Naive thymus-derived CD8-positive, alpha-beta T cell (primary cell): ENCODE data around the gene NEK9. TPM values are rescaled to one million over a fixed set of nuclear protein-coding genes. Genes with fewer than 3 reads are reported as not detected.

Experiments
- ATAC-seq, 2 donors: fragments of 150-1000 bp; cut with Tn5 transposase in 1 of 2; sonication (Bioruptor Pico), chemical (Tn5 transposase) in 1 of 2; 1 replicate in 1 of 2; 2 replicates in 1 of 2; pipeline ENCODE4 v1.10.0; 2021; ENCODE audit warnings: mild to moderate bottlenecking in 2 of 2, moderate library complexity in 2 of 2
- POLR2A ChIA-PET: fragments of 350-600 bp; sonication (Branson Sonifier 250); formaldehyde crosslinking; loops from one replicate; lab custom pipeline; 2021; ENCODE audit warnings: antibody characterized with exemption; lab: Charles Lee
- DNase-seq, 10 donors: peaks; one replicate each; pipeline versions ENCODE4 v3.0.0 to v3.0.0-alpha.2; 2020 to 2022
- H3K27ac Mint-ChIP-seq, 10 donors: one replicate each; pipeline ENCODE4 v1.8.0; 2020 to 2022; ENCODE audit warnings: mild to moderate bottlenecking in 10 of 10, mixed read lengths in 10 of 10, moderate library complexity in 4 of 10, inconsistent platforms in 1 of 10
- H3K27me3 Mint-ChIP-seq, 5 donors: one replicate each; pipeline ENCODE4 v1.8.0; 2021 to 2022; ENCODE audit warnings: mixed read lengths in 5 of 5
- H3K36me3 Mint-ChIP-seq, 3 donors: one replicate each; pipeline ENCODE4 v1.8.0; 2020 to 2022; ENCODE audit warnings: mixed read lengths in 3 of 3, mild to moderate bottlenecking in 2 of 3, inconsistent platforms in 1 of 3
- H3K4me1 Mint-ChIP-seq, 4 donors: one replicate each; pipeline ENCODE4 v1.8.0; 2021 to 2022; ENCODE audit warnings: mixed read lengths in 4 of 4
- H3K4me3 Mint-ChIP-seq, 10 donors: one replicate each; pipeline ENCODE4 v1.8.0; 2020 to 2022; ENCODE audit warnings: mild to moderate bottlenecking in 10 of 10, mixed read lengths in 10 of 10, moderate library complexity in 6 of 10, inconsistent platforms in 1 of 10
- H3K9me3 Mint-ChIP-seq, 9 donors: one replicate each; pipeline ENCODE4 v1.8.0; 2020 to 2022; ENCODE audit warnings: mixed read lengths in 9 of 9, mild to moderate bottlenecking in 3 of 9, inconsistent platforms in 1 of 9, moderate library complexity in 1 of 9
- polyA plus RNA-seq, 3 donors: library from polyadenylated mRNA; unstranded; fragments of 300-500 nt; fragmentation: Illumina TruSeq; gene quantifications; one replicate each; pipeline ENCODE4 v1.2.3, GENCODE V29; 2021
- total RNA-seq, 8 experiments: library from RNA in 2 of 8; stranded (reverse) in 2 of 8; gene quantifications; one replicate each; pipeline ENCODE4 v1.2.3 and lab custom pipeline; 2021 to 2026

Gene NEK9
- 100 to 1,000 TPM; 134 to 137 TPM for total RNA-seq
- 10 to 100 TPM; 18.5 to 19.8 (median 19.0) TPM for polyA plus RNA-seq
- 77.0 to 176 (median 127) reads per million in 6 experiments for total RNA-seq (lab: John Stamatoyannopoulos, UW)

DNA sequence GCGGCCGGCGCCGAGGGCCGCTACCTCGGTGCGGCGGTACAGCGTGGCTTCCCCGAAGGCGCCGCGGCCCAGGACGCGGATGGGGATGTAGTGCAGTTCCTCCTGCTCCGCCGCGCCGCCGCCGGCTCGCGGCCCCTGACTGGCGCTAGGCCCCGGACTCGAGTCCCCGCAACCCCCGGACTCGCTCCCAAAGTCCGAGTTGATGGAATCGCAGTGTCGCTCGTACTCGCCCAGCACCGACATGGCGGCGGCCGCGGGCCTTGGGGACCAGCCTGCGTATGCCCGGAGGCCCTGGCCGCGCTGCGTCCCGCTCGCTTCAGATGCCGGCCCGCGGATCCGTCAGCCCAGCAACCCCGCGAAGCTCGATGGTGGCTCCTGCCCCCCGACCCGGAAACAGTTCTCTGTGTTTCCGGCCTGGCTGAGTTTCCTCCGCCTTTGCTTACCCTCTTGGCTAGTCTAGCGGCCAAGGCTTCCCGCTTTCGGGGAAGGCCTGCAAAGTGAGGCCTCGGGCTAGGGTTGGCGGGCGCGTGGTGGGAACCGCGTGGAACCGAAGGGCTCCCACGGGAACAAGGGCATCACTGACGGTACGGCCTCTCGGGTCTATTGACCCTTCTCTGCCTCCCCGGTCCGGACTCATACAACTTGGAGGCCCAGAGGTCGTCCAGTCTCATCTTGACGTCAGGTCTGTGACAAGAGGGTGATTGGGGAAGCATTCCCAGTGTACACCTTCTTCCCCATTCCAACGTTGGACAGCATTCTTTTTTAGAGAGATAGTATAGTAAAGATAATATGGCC lies at the start of gene NEK9:
Gene NEK9 (minus strand): TSS at position 370 of the 795 bp plus-strand sequence. CDS start 127 bp downstream, at position 243.
- POLR2A ChIA-PET: interaction anchor here (0.6 to 3.0 kb wide), 23 partner anchors 10 to 394 kb away, joined by 3 to 16 read pairs (median 3); partner anchors contain the start of genes EIF2B2 and TMED10
- Mint-ChIP-seq H3K27ac (peak within 1 kb of the TSS; percentile 95 to 99 (median 98)), H3K4me3 (peak within 1 kb of the TSS; percentile 80 to 98 (median 96)), H3K4me1 (peaks cover 28 to 50% (median 43%) of the 10 kb centered on the region in 4 donors), H3K36me3 (peaks cover 0 to 17% (median 2%) of the 10 kb centered on the region in 3 donors), H3K9me3 (no peaks in the 10 kb centered on the region), H3K27me3 (no peaks in the 10 kb centered on the region)
- DNase-seq (peak; percentile 77 to 95 (median 88)), ATAC-seq (peak; percentile 88 to 91)

GRCh38 chr14:75176142-75176820 lies 49.4 kb upstream of the NEK9 start, which contains the start of gene TMED10:
TSS of gene TMED10 (minus strand) at chr14:75176612. CDS start at chr14:75176579, 33 bp downstream.
- peaks cover 11 to 59% (median 48%) of the 10 kb centered on the region in 4 donors for H3K4me1 Mint-ChIP-seq
- H3K4me3 Mint-ChIP-seq: peak within 1 kb of the TSS; percentile 86 to 98 (median 93)
- DNase-seq (peak; percentile 84 to 99 (median 90)), ATAC-seq (peak; percentile 76 to 77)
- H3K27ac Mint-ChIP-seq: peak within 1 kb of the TSS; percentile 94 to 99 (median 97)
- no peaks in the 10 kb centered on the region for H3K9me3 Mint-ChIP-seq
- H3K36me3 Mint-ChIP-seq: peaks cover 0 to 10% (median 0%) of the 10 kb centered on the region in 3 donors
- POLR2A ChIA-PET: interaction anchor here (0.6 to 2.0 kb wide), 13 partner anchors 24 to 484 kb away, joined by 3 to 16 read pairs (median 4); partner anchors contain the start of genes ERG28 and NEK9
- H3K27me3 Mint-ChIP-seq: no peaks in the 10 kb centered on the region

DNA sequence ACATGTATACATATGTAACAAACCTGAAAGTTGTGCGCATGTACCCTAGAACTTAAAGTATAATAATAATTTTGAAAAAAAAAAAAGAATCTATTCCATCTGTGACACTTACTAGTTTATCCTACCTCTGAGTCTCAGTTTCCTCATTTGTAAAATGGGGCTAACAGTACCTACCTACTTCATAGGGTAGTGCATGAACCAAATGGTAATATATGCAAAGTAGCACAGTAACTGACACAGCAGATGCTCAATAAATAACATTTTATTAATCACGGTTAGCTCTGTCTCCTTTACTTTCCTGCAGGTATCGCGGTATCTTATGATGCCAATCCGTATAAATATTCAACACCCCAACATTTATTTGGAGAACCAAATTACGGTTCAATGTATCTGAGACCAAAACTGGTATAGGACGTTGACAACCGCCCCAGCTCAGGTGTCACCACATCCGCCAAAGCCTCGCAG lies 48.9 kb upstream of the NEK9 start:
- peak; percentile 4 to 8 for ATAC-seq
- H3K4me1 Mint-ChIP-seq: peaks cover 14 to 65% (median 53%) of the 10 kb centered on the region in 4 donors

DNA sequence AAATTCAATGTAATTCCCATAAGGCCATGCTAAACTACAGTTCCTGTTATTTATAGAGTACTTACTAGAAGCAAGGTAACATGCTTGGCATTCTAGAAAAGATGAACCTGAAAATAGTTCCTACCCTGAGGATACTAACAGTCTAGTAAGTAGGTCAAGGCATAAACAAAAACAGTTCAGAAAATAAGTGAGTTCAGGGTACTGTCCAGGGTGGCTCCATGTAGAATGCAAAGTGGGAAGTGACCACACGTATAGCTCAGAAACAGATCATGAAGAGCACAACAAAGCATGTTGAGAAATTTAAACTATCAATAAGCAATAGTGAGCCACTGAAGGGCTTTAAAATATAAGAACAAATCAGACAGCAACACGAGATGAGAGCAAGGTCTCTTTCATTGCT lies 47.2 kb upstream of the NEK9 start:
- H3K27me3 Mint-ChIP-seq: no peaks in the 10 kb centered on the region
- H3K4me3 Mint-ChIP-seq: peak overlapping the region in 8 of 10 donors; percentile 37 to 98 (median 73)
- H3K4me1 Mint-ChIP-seq: peaks cover 19 to 79% (median 67%) of the 10 kb centered on the region in 4 donors
- DNase-seq: no peak
- peak overlapping the region; percentile 81 to 99 (median 94) for H3K27ac Mint-ChIP-seq
- peaks cover 0 to 16% (median 0%) of the 10 kb centered on the region in 3 donors for H3K36me3 Mint-ChIP-seq
- H3K9me3 Mint-ChIP-seq: no peaks in the 10 kb centered on the region
- ATAC-seq: no peak
- POLR2A ChIA-PET: interaction anchor here (0.5 kb wide), 1 partner anchor 1716 kb away, joined by 7 read pairs; the partner anchor contains the start of gene NUMB

More for the DNA sequence above, 48.9 kb upstream of the NEK9 start:
- peak overlapping the region; percentile 86 to 98 (median 93) for H3K4me3 Mint-ChIP-seq
- peaks cover 0 to 14% (median 0%) of the 10 kb centered on the region in 3 donors for H3K36me3 Mint-ChIP-seq
- peak overlapping the region; percentile 94 to 99 (median 97) for H3K27ac Mint-ChIP-seq
- no peak for DNase-seq
- POLR2A ChIA-PET: interaction anchor here (0.6 to 2.0 kb wide), 13 partner anchors 23 to 485 kb away, joined by 3 to 16 read pairs (median 4); partner anchors contain the start of genes ERG28 and NEK9
- H3K27me3 Mint-ChIP-seq: no peaks in the 10 kb centered on the region
- H3K9me3 Mint-ChIP-seq: no peaks in the 10 kb centered on the region

DNA sequence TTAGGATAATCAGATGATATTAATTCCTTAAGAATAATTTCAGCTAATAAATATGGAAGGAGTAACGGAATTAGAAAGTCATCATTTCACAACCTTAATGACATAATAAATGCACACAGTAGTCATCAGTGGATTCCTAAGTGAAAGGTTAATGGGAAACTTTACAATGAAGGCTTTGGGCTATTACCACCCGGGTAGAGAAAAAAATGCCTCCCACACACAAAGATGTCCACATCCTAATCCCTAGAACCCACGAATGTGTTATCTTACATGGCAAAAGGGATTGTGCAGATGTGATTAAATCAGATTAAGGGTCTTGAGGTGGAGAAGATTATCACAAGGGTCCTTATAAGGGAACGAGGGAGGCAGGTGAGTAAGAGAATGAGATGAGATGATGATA lies 43.9 kb upstream of the NEK9 start:
- ATAC-seq: no peak
- POLR2A ChIA-PET: no interaction called here
- Mint-ChIP-seq H3K4me3 (peak overlapping the region in 4 of 10 donors; percentile 5 to 40 (median 22)), H3K36me3 (peaks cover 0 to 23% (median 0%) of the 10 kb centered on the region in 3 donors), H3K4me1 (peaks cover 31 to 94% (median 88%) of the 10 kb centered on the region in 4 donors), H3K27me3 (no peaks in the 10 kb centered on the region), H3K9me3 (no peaks in the 10 kb centered on the region), H3K27ac (peak overlapping the region in 5 of 10 donors; percentile 2 to 75 (median 67))
- no peak for DNase-seq

DNA sequence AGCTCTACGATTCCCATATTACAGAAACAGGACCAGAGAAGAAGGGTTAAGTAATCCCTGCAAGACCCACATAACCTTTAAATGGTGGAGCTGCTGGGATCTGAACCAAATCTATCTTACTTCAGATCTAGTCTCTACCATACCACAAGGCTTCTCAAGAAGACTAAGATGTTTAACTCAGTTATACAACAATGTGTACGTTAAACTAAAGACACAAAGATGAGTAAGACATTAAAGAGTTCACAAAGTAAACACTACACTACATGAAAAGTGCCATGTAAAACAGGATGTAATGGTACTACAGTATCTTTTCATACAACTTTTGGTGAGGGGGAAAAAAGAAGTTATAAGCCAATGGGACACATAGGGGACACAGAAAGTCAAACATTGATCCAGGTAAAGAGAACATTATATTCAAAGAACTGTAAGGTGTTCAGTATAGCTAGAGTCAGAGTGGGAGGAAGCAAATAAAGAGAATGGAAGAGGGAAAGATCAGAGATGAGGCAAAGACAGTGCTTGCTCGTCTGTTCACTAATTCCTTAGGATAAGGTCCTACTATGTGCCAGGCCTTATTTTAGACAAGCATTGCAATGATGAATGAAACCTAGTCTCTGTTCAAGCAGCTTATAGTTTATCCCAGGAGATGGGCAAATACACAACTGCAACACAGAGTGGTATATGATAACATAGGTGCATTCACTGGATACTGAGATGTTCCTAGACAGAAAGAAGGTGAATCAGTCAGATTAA lies 41.9 kb upstream of the NEK9 start:
- Mint-ChIP-seq H3K27ac (peak overlapping the region in 4 of 10 donors; percentile 4 to 36 (median 32)), H3K27me3 (no peaks in the 10 kb centered on the region), H3K4me3 (peak overlapping the region in 5 of 10 donors; percentile 8 to 76 (median 33)), H3K9me3 (no peaks in the 10 kb centered on the region), H3K4me1 (peaks cover 26 to 84% (median 79%) of the 10 kb centered on the region in 4 donors), H3K36me3 (peaks cover 0 to 23% (median 0%) of the 10 kb centered on the region in 3 donors)
- POLR2A ChIA-PET: interaction anchor here (0.6 kb wide), 1 partner anchor 42 kb away, joined by 5 read pairs; the partner anchor contains the start of gene NEK9
- DNase-seq: no peak
- ATAC-seq: no peak

DNA sequence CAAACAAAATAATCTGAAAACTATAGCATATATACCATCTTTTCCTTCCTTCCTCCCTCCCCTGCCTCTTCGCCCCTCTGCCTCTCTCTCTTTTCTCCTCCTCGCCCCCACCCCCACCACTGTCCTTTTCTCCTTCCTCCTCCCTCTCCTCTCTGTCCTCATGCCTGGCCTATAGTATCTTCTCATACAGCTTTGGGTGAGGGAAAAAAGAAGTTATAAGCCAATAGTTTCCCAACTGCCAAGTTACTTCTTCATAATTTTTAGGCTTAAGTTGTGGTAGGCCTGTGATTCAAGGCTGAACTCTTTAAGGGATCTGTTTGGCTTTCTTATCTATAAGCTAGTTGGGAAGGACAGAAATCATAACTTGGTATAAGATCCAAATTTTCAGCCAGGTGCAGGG lies 40.5 kb upstream of the NEK9 start:
- peak overlapping the region in 2 of 10 donors; percentile 9 to 24 for H3K4me3 Mint-ChIP-seq
- ATAC-seq: no peak
- peaks cover 25 to 80% (median 73%) of the 10 kb centered on the region in 4 donors for H3K4me1 Mint-ChIP-seq
- peak overlapping the region in 2 of 10 donors; percentile 8 to 13 for H3K27ac Mint-ChIP-seq
- peaks cover 0 to 21% (median 0%) of the 10 kb centered on the region in 3 donors for H3K36me3 Mint-ChIP-seq
- DNase-seq: no peak
- H3K9me3 Mint-ChIP-seq: no peaks in the 10 kb centered on the region
- H3K27me3 Mint-ChIP-seq: no peaks in the 10 kb centered on the region
- POLR2A ChIA-PET: no interaction called here

DNA sequence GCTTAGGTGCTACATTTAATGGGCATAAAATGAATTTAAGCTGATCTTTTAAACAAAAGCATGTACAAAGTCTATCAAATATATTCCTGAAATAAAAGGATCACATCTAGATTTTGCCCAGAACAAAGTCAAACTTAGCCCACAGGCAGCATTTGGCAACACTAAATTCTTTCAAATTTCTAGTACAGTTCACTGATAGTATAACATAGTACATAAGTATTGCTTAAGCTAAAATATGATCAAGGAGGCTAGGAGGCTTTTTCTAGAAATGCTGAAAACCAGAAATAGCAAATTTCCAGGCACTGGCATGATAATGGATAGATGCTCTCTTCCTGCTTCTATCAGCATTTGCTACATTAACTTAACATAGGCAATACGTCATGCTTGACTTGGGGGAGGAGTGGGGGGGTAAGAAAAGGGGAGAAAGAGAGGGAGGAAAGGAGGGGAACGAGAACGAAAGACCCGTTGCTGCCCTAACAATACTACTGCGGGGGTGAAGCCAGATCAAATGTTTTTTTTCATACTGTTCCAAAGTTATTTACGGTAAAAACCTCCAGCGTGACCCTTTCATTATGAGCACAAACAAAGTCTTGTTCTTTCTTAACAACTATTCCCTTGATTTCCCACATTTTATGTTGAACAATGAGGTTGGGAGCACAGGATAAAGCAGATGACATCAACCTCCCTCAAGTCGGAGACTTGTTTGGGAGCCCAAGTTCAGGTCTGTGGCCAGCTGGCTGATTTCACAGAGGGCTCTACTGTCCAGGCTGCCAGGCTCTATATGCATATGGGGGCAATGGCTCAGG lies 38.9 kb upstream of the NEK9 start:
- Mint-ChIP-seq H3K4me3 (no peak overlapping the region), H3K27ac (no peak overlapping the region), H3K36me3 (peaks cover 0 to 15% (median 0%) of the 10 kb centered on the region in 3 donors), H3K27me3 (no peaks in the 10 kb centered on the region), H3K4me1 (peaks cover 28 to 80% (median 71%) of the 10 kb centered on the region in 4 donors), H3K9me3 (no peaks in the 10 kb centered on the region)
- ATAC-seq (no peak), DNase-seq (no peak)
- POLR2A ChIA-PET: no interaction called here

DNA sequence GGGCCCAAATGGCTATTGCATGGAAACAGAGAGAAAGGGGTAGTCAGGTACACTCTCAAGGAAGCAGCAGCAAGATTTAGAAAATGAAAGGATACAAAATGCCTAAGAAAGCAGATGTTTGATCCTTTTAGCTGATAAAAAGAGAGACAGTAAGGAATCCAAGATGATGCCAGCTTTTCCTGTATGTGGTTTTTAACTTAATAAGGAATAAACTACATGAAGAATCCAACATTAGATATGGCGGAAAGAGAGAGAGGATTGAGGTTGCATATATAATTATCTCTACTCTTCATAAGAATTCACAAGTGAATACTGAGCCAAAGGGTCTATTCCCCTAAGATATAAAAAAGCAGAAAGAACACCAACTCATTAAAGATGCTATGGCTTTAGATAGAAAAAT lies 38.0 kb upstream of the NEK9 start:
- no peak for ATAC-seq
- DNase-seq: no peak
- H3K9me3 Mint-ChIP-seq: no peaks in the 10 kb centered on the region

GRCh38 chr14:75163677-75164076 lies 36.8 kb upstream of the NEK9 start:
- H3K36me3 Mint-ChIP-seq: peaks cover 0 to 13% (median 0%) of the 10 kb centered on the region in 3 donors
- ATAC-seq: no peak
- no peak overlapping the region for H3K4me3 Mint-ChIP-seq
- POLR2A ChIA-PET: interaction anchor here (0.6 to 0.7 kb wide), 2 partner anchors 22 to 121 kb away, joined by 3 to 9 read pairs; no protein-coding TSS in a partner anchor
- H3K27ac Mint-ChIP-seq: no peak overlapping the region
- DNase-seq: no peak
- H3K27me3 Mint-ChIP-seq: no peaks in the 10 kb centered on the region
- H3K9me3 Mint-ChIP-seq: no peaks in the 10 kb centered on the region
- H3K4me1 Mint-ChIP-seq: peaks cover 31 to 81% (median 71%) of the 10 kb centered on the region in 4 donors

More for the DNA sequence above, 38.0 kb upstream of the NEK9 start:
- POLR2A ChIA-PET: no interaction called here
- Mint-ChIP-seq H3K4me3 (no peak overlapping the region), H3K36me3 (peaks cover 0 to 15% (median 0%) of the 10 kb centered on the region in 3 donors), H3K27me3 (no peaks in the 10 kb centered on the region), H3K27ac (peak overlapping the region in 1 of 10 donors; percentile 60), H3K4me1 (peaks cover 32 to 80% (median 70%) of the 10 kb centered on the region in 4 donors)
